GM19238 (cell line): ENCODE results near the gene CLDN14.
"Not testable (repeated sequence)": the region's sequence is repeated elsewhere in the genome, so short reads cannot be mapped to it uniquely, and the experiment has no call there.

Experiments
- DNase-seq: peaks from one replicate; pipeline ENCODE4 v3.0.0; 2011; ENCODE audit warnings: low spot score; ENCODE audit not compliant: insufficient read length

The CLDN14 gene

GRCh38 chr21:36502365-36502764 lies 22.4 kb upstream of the CLDN14 start:
- DNase-seq: no peak

DNA sequence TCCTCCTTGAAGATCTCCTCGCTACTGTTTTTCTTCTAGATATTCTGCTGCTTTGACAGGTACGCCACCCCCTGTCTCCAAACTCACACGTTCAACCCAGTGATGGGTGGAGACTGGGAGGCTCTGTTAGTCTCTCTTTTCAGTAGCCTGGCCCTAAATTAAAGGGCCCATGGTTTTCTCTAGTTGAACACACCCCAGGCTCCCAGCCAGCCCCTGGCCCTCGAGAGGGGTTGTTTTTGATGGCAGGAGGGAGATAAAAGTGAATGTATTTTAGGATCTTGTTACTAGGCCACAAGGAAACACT lies 21.6 kb upstream of the CLDN14 start:
- DNase-seq: no peak

DNA sequence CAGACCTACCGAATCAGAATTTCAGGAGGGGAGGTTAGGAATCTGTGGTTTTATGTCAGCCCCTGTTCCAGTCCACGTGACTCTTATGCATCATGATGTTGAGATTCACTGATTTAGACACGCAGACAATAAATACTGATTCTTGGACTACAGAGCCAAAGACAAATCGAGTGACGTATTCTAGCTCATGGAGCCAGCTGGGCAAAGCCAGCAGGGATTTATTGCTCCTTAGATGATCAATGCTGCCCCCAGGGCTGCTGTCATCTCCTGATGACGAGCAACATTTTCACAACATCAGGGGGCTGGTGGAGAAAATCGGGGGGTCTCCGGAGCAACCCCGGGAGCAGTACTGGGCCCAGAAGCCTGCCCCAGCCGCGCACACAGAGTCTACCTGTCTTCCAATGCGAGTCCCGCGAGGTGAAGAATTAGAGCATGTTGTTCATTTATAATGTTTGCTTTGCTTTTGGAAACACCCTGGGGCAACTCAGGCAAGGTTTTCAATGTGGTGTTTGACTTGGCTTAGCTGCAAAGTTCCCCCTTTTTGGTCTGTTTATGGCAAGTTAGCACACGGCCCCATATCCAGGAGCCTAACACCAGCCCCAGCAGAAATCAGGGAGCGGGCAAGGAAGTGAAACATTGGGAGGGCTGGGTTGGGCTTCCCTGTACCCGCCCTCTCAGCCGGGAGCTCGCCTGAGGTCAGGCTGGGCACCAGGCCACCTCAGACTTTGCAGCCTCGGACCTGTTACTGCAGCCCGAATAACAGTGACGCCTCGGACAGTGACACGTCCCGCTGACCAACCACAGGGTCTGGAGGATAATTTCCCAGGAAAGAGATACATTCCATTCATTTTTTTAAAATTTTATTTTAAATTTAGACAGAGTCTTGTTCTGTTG lies 19.9 kb upstream of the CLDN14 start:
- DNase-seq: no peak

- no peak for DNase-seq
Measured at GRCh38 chr21:36494557-36494956, 14.6 kb upstream of the CLDN14 start.

GRCh38 chr21:36491209-36491910 lies 11.4 kb upstream of the CLDN14 start:
- no peak for DNase-seq

DNA sequence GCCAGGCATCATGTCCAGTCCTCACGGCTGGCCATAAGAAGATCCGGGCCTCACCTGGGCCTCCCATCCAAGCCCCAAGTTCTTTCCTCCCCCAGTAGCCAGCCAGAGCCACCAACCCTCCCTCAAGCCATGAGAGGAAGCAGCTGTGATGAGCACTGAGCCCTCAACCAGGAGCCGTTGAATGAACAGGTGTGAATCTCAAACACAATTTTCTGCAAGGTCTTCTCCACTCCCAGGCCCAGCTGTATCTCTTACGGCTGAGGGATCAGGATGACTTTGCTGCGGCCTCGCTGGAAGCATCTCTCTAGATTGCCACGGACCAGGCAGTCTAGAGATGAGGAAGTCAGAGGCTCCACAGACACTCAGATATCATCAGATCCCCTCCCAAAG lies 9.8 kb upstream of the CLDN14 start:
- DNase-seq: no peak

GRCh38 chr21:36489103-36489775 lies 9.3 kb upstream of the CLDN14 start:
- DNase-seq: no peak

GRCh38 chr21:36487641-36488307 lies 7.9 kb upstream of the CLDN14 start:
- no peak for DNase-seq

DNA sequence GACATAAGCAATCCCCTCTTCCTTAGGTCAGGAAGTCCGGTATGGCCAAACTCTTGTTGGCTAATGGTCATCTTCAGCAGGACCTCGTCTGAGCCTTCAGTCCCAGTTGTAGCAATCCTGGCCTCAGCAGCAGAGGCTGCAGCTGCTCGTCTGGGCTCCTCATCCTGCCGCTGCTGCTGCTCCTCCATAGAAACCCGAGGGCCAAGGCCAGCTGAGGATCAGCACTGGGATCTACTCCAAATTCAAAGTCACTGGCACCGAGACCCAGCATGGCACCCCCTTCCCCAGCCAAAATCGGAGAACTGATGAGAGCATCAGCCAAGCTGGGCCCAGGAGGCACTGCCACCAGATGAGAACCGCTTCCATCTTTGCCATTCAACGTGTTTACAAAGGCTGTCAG lies 6.3 kb upstream of the CLDN14 start:
- no peak for DNase-seq

DNA sequence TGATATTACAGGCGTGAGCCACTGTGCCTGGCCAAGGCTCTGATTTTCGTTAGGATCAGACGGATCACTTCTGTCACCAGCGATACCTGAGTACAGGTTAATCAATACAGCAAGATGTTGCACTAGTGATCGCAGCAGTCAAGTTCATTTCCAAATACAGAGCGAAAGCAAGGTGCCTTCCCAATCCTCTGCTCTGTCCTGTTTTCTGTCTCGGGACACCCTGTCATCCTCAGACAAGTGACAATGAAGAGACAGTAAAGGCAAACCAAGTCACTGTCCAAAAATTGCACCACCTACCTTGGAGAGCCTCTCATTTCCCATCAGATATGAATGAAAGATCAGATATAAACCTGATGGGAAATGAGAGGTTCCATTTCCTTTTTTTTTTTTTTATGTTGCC lies 5.6 kb upstream of the CLDN14 start:
- no peak for DNase-seq

GRCh38 chr21:36483095-36483494 lies 3.2 kb upstream of the CLDN14 start:
- DNase-seq: no peak

- DNase-seq: no peak
Measured at GRCh38 chr21:36482673-36483072, 2.8 kb upstream of the CLDN14 start.

DNA sequence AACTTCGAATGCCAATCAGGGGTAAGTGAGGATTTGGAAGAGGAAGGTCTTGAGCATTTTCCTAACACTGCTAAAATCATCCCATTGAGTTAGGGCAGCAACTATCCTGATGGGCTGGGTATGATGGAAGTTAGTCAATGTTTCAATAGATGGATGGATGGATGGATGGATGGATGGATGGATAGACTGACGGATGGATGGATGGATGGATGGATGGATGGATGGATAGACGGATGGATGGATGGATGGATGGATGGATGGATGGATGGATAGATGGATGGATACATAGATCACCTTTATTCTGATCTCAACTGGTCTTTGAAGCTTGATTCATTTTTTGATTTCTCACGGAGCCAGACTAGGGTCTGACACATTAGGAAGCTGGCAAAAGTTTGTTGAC lies 2.3 kb upstream of the CLDN14 start:
- DNase-seq: no peak

GRCh38 chr21:36481639-36482038 lies 1.7 kb upstream of the CLDN14 start:
- DNase-seq: no peak

DNA sequence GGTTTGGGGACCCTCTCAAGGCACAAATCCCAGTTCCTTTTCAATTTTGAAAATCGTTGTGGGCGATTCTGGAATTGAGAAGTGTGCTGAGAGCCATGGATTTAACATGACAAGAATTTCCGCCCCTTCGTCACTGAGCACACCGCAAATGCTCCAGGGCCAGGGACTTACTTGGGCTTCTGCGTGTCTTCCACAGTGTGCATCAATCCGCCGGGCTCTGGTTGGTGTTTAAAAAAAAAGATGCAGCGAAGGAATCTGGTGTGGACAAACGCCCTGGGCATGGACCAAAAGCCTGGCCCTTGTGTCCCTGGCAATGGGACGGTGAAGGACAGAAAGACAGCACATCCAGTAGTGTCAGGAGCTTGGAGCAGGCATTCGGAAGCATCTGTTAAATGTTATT lies 696 bp upstream of the CLDN14 start:
- no peak for DNase-seq

- DNase-seq: no peak
Measured at GRCh38 chr21:36478941-36479340, 981 bp downstream of the CLDN14 start.

GRCh38 chr21:36478207-36478701 lies 1.7 kb downstream of the CLDN14 start:
- no peak for DNase-seq

- DNase-seq: no peak
Measured at GRCh38 chr21:36477559-36477958, 2.4 kb downstream of the CLDN14 start.

GRCh38 chr21:36477001-36477400 lies 2.9 kb downstream of the CLDN14 start:
- DNase-seq: no peak

GRCh38 chr21:36476541-36476940 lies 3.4 kb downstream of the CLDN14 start:
- not testable (repeated sequence) for DNase-seq

GRCh38 chr21:36474591-36474990 lies 5.3 kb downstream of the CLDN14 start:
- DNase-seq: no peak

DNA sequence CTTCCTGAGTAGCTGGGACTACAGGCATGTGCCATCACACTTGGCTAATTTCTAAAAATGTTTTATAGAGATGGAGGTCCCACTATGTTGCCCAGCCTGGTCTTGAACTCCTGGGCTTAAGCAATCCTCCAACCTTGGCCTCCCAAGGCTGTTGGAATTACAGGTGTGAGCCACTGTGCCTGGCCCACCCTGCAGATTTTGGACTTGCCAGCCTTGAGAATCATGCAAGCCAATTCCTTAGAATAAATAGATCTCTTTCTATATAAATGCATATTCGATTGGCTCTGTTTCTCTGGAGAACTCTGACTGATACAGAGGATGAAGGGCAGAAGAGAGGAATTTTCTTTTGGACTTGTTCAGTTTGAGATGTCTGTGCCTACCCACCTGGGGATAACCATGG lies 6.7 kb downstream of the CLDN14 start:
- no peak for DNase-seq
